Activated CD8-positive, alpha-beta memory T cell treated with anti-CD3 and anti-CD28 coated beads, Interleukin-2, amount 10 ng/mL, durations not matched to agents 7 days and 5 days (primary cell): ENCODE measurements around the gene PPM1E. TPM values are rescaled to one million over a fixed set of nuclear protein-coding genes. Genes with fewer than 3 reads are reported as not detected.
"Not testable (repeated sequence)": the region's sequence is repeated elsewhere in the genome, so short reads cannot be mapped to it uniquely, and the experiment has no call there.

Experiments
- ATAC-seq: fragments of 150-1000 bp; cut with Tn5 transposase; one replicate; pipeline ENCODE4 v1.10.0; 2021; ENCODE audit warnings: moderate library complexity
- CTCF ChIA-PET: fragments of 350-600 bp; sonication (Branson Sonifier 250); formaldehyde crosslinking; loops from one replicate; lab custom pipeline; 2021; ENCODE audit warnings: antibody characterized with exemption; lab: Charles Lee
- DNase-seq: peaks from one replicate; pipeline ENCODE4 v3.0.0-alpha.2; 2020
- H3K27ac Mint-ChIP-seq: one replicate; pipeline ENCODE4 v1.8.0; 2021; ENCODE audit warnings: mild to moderate bottlenecking, mixed read lengths
- H3K27me3 Mint-ChIP-seq: one replicate; pipeline ENCODE4 v1.8.0; 2021; ENCODE audit warnings: mixed read lengths
- H3K36me3 Mint-ChIP-seq: one replicate; pipeline ENCODE4 v1.8.0; 2021; ENCODE audit warnings: mild to moderate bottlenecking, mixed read lengths
- H3K4me1 Mint-ChIP-seq: one replicate; pipeline ENCODE4 v1.8.0; 2021; ENCODE audit warnings: mixed read lengths
- H3K4me3 Mint-ChIP-seq: one replicate; pipeline ENCODE4 v1.8.0; 2021; ENCODE audit warnings: mild to moderate bottlenecking, moderate library complexity, mixed read lengths
- H3K9me3 Mint-ChIP-seq: one replicate; pipeline ENCODE4 v1.8.0; 2022; ENCODE audit warnings: low read depth, mixed read lengths
- total RNA-seq, 2 experiments: library from RNA; stranded (reverse); gene quantifications; one replicate each; pipeline ENCODE4 v1.2.3, GENCODE V29; 2021

The PPM1E gene
- total RNA-seq, 2 experiments from 2014 or later = 0.03 to 0.07 TPM

DNA sequence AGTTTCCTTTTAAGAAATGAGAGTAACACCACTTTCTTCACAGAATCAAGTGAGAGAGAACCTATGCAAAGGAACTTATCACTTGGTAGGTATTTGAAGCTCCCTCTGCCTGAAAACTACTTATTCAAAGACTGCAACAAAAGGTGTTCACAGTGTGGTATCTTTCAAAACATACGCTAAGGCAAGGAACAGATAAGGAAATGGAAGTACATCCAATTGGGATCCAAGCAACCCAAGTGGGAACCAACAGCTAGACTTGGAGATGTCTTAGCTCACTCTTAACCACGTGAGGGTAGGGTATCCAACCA lies 431 bp upstream of the PPM1E start:
- CTCF ChIA-PET = interaction anchor here (1.5 kb wide), 1 partner anchor 169 kb away, joined by 4 read pairs; no protein-coding TSS in a partner anchor
- Mint-ChIP-seq H3K36me3 (no peaks in the 10 kb centered on the region), H3K4me3 (peak overlapping the region; percentile 57), H3K27me3 (peaks cover 73% of the 10 kb centered on the region), H3K9me3 (no peaks in the 10 kb centered on the region), H3K27ac (no peak overlapping the region), H3K4me1 (peaks cover 14% of the 10 kb centered on the region)
- ATAC-seq = no peak
- no peak for DNase-seq

DNA sequence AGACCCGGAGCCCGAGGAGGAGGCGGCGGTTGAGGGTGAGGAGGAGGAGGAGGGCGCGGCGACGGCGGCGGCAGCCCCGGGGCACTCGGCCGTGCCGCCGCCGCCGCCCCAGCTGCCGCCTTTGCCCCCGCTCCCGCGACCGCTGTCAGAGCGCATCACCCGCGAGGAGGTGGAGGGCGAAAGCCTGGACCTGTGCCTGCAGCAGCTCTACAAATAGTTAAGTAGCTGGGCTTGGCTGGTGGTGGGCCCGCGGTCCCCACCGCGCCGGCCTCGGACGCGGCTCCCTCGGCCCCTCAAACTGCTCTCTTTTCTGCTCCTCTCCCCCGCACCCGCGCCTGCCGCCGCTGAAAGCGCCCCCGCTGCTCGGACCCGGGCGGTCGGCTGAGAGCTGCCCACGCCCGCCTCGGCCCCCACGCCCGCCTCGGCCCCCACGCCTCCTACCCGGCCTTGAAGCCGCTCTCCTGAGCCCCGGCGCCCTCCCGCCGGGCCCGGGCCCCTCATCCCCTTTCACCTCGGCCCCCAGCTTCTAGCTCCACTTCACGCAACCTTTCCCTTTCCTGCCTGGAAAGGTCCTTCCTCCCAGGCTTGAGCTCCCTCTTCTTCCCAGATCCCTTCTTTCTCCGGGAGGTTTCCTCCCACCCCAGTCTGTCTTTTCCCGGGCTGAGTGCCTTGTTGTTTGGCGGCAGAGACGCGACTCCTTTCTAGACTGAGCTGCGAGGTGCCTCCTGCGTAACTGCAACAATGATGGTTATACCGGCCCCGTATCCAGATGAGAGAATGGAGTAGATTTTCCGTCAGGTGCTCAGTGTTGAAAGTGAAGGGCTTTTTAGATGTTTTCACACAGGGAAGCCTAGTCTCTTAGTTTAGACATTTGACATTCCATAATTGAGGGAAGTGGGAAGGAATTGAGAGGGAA lies 850 bp downstream of the PPM1E start:
- Mint-ChIP-seq H3K27ac (no peak overlapping the region), H3K27me3 (peaks cover 79% of the 10 kb centered on the region), H3K4me3 (peak overlapping the region; percentile 72), H3K36me3 (no peaks in the 10 kb centered on the region), H3K9me3 (no peaks in the 10 kb centered on the region), H3K4me1 (peaks cover 14% of the 10 kb centered on the region)
- CTCF ChIA-PET = interaction anchor here (0.6 to 1.5 kb wide), 3 partner anchors 10 to 171 kb away, joined by 3 to 5 read pairs (median 4); no protein-coding TSS in a partner anchor
- peak; percentile 30 for ATAC-seq
- DNase-seq = no peak

DNA sequence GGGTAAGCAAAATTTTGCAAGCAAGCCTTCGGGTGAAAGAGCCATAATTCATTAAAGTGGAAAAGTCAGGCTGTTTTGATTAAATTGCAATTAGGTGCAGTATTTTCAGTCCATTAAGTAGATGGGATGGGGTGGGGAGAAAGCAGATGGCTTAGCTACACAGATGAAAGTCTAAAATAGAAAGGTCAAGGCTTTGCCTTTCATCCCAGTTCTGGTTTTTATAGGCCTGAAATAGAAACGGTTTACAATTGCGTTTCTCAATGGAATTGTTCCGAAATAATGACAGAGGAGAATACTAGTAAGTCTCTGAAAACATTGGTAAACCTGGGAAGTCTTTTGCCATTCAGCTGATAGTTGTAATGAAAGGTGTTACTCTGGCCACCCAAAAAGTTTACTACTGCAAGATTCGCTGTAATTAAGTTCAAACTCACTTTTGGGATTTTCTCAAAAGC lies 1.5 kb downstream of the PPM1E start:
- ATAC-seq = no peak

DNA sequence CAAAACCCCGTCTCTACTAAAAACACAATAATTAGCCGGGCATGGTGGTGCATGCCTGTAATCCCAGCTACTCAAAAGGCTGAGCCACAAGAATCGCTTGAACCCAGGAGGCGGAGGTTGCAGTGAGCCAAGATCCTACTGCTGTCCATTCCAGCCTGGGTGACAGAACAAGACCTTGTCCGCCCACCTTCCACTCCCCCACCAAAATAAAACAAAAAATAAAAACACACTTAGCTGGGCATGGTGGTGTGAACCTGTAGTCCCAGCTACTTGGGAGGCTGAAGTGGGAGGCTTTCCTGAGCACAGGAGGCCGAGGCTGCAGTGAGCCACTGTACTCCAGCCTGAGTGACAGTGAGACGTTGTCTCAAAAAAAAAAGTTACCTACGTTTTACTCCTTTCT lies 3.2 kb downstream of the PPM1E start:
- Mint-ChIP-seq H3K4me3 (no peak overlapping the region), H3K36me3 (no peaks in the 10 kb centered on the region), H3K27me3 (peaks cover 72% of the 10 kb centered on the region), H3K27ac (no peak overlapping the region), H3K9me3 (no peaks in the 10 kb centered on the region), H3K4me1 (peaks cover 14% of the 10 kb centered on the region)
- CTCF ChIA-PET = no interaction called here
- DNase-seq (no peak), ATAC-seq (no peak)

More for the DNA sequence above, 1.5 kb downstream of the PPM1E start:
- H3K36me3 Mint-ChIP-seq = no peaks in the 10 kb centered on the region
- CTCF ChIA-PET = interaction anchor here (0.6 to 1.1 kb wide), 2 partner anchors 10 to 72 kb away, joined by 3 to 5 read pairs; no protein-coding TSS in a partner anchor
- no peaks in the 10 kb centered on the region for H3K9me3 Mint-ChIP-seq
- no peak for DNase-seq
- H3K27ac Mint-ChIP-seq = no peak overlapping the region
- peaks cover 14% of the 10 kb centered on the region for H3K4me1 Mint-ChIP-seq
- peak overlapping the region; percentile 72 for H3K4me3 Mint-ChIP-seq
- H3K27me3 Mint-ChIP-seq = peaks cover 80% of the 10 kb centered on the region

DNA sequence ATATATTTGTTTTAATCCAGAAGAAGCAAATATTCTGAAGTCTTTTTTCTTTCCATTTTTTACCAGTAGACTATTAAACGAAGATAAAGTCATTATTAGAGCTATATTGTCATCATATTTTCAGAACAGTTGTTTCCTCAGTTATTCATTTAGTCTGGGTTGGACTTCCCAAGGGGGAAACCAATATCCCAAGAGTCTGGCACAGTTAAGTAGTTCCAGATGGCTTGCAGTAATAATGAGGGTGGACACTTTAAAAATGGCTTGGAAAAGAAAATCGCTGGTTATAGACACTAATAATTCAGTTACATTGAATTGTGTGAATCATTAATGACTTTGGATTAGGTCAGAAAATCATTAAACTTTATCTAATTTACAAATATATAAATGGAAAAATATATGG lies 3.9 kb downstream of the PPM1E start:
- CTCF ChIA-PET = no interaction called here
- H3K36me3 Mint-ChIP-seq = no peaks in the 10 kb centered on the region

DNA sequence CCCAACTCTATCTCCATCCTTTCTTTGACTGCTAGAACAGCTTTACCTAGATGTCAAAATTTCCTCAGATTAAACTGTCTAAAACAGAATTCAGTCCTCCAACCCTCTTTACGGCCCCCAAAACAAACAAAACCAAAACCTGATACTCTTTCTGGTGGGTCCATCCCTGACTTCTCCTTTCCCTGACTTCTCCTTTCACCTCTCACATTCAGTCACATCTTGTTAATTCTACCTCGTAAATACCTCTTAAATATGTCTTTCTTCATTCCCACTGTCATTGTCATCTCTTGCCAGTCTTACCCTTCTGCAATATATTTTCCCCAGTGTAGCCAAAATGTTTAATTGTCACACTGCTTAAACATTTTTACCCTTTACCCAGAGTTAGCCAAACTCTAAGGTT lies 4.6 kb downstream of the PPM1E start:
- Mint-ChIP-seq H3K4me1 (peaks cover 11% of the 10 kb centered on the region), H3K27me3 (peaks cover 65% of the 10 kb centered on the region), H3K4me3 (no peak overlapping the region), H3K36me3 (no peaks in the 10 kb centered on the region), H3K9me3 (no peaks in the 10 kb centered on the region), H3K27ac (no peak overlapping the region)
- ATAC-seq (no peak), DNase-seq (no peak)
- CTCF ChIA-PET = no interaction called here

More for the DNA sequence above, 3.9 kb downstream of the PPM1E start:
- Mint-ChIP-seq H3K4me1 (peaks cover 14% of the 10 kb centered on the region), H3K4me3 (no peak overlapping the region), H3K27me3 (peaks cover 72% of the 10 kb centered on the region), H3K27ac (no peak overlapping the region), H3K9me3 (no peaks in the 10 kb centered on the region)
- DNase-seq = no peak
- ATAC-seq = no peak

DNA sequence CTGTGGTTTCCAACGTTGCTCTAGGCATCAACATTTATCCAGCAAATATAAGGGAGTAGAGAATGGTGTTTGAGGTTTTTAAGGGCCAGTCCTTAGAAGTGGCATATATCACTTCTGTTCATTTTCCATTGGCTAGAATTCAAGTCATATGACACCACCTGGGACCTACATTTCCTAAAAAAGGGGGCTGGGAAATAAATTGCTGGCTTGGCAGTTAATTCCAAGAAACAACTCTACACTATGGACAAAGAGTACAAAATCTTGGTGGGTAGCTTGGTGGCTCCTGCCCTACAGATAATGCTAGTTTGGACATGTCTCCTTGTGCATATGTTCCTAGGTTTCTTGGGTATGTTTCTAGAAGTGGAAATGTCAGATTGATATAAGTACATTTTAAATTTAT lies 7.6 kb downstream of the PPM1E start:
- no peak for ATAC-seq
- H3K27ac Mint-ChIP-seq = no peak overlapping the region
- no peak overlapping the region for H3K4me3 Mint-ChIP-seq
- no peaks in the 10 kb centered on the region for H3K4me1 Mint-ChIP-seq
- H3K36me3 Mint-ChIP-seq = no peaks in the 10 kb centered on the region
- H3K9me3 Mint-ChIP-seq = no peaks in the 10 kb centered on the region
- no peak for DNase-seq
- peaks cover 44% of the 10 kb centered on the region for H3K27me3 Mint-ChIP-seq
- CTCF ChIA-PET = no interaction called here

DNA sequence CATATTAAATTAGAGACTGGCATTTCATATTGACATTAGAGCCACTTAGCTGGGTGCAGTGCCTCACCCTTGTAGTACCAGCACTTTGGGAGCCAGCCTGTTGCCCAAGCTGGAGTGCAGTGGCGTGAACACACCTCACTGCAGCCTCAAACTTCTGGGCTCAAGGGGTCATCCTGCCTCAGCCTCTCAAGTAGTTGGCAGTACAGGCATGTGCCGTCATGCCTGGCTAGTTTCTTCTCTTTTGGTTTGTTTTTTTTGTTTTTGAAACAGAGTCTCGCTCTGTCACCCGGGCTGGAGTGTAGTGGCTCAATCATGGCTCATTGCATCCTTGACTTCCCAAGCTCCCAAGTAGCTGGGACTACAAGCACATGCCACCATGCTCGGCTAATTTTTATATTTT lies 8.7 kb downstream of the PPM1E start:
- no peaks in the 10 kb centered on the region for H3K4me1 Mint-ChIP-seq
- H3K36me3 Mint-ChIP-seq = no peaks in the 10 kb centered on the region
- no peaks in the 10 kb centered on the region for H3K9me3 Mint-ChIP-seq
- no peak overlapping the region for H3K27ac Mint-ChIP-seq
- no peak for ATAC-seq
- CTCF ChIA-PET = no interaction called here
- H3K4me3 Mint-ChIP-seq = no peak overlapping the region
- DNase-seq = no peak
- H3K27me3 Mint-ChIP-seq = peaks cover 34% of the 10 kb centered on the region

DNA sequence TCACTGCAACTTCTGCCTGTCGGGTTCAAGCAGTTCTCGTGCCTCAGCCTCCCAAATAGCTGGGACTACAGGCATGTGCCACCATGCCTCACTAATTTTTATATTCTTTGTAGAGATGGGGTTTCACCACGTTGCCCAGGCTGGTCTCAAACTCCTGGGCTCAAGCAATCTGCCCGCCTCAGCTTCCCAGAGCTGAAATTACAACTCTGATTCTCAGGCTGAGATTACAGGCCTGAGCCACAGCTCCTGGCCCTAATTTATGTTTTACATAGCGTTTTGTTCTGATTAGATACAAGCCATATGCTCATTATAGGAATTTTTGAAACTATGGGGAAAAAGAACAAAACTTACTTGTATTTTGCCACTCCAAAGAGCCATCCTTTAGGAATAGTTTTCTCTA lies 22.8 kb downstream of the PPM1E start:
- H3K27ac Mint-ChIP-seq, ATAC-seq, H3K36me3 Mint-ChIP-seq, DNase-seq, CTCF ChIA-PET, H3K4me3 Mint-ChIP-seq, H3K4me1 Mint-ChIP-seq, H3K9me3 Mint-ChIP-seq: not testable (repeated sequence)
- H3K27me3 Mint-ChIP-seq = peaks cover 16% of the 10 kb centered on the region

DNA sequence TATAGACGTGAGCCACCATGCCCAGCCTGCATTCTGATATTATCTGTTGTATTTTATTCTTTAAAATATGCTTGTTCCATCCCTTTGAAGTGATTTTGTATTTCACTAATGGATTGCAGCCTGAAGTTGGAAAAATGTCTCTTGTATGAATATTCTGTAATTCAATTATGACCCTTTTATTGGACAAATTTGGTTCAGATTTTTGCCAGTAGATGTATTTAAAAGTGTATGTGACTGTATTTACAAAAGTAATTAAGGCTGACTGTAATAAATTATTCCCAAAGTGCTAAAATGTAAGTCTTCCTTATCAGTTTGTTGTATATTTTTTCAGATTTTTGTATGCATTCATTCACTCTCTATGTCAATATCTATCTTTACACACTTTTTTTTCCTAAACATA lies 23.8 kb downstream of the PPM1E start:
- H3K27ac Mint-ChIP-seq = no peak overlapping the region
- H3K9me3 Mint-ChIP-seq = no peaks in the 10 kb centered on the region
- H3K36me3 Mint-ChIP-seq = no peaks in the 10 kb centered on the region
- H3K4me1 Mint-ChIP-seq = no peaks in the 10 kb centered on the region
- DNase-seq (no peak), ATAC-seq (no peak)
- peaks cover 16% of the 10 kb centered on the region for H3K27me3 Mint-ChIP-seq
- CTCF ChIA-PET = no interaction called here
- no peak overlapping the region for H3K4me3 Mint-ChIP-seq

DNA sequence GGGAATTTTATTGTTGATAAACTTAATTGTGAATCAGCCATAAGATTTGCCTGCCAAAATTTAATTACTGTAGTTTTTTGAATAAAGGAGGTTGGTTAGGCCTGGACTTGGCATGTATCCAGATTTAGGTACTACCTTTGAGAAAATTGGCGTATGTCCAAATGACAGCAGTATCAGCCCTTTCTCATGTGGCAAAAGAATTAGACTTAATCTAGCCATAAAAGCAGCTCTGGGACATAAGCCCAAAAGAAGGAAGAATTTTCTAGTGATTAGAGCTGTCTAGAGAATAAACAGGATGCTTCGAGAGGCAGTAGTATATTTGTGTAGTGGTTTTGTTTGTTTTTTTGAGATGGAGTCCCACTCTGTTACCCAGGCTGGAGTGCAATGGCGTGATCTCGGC lies 27.7 kb downstream of the PPM1E start:
- no peaks in the 10 kb centered on the region for H3K36me3 Mint-ChIP-seq
- no peak for DNase-seq
- CTCF ChIA-PET = no interaction called here
- H3K4me1 Mint-ChIP-seq = no peaks in the 10 kb centered on the region
- H3K4me3 Mint-ChIP-seq = no peak overlapping the region
- peaks cover 8% of the 10 kb centered on the region for H3K27me3 Mint-ChIP-seq
- no peak for ATAC-seq
- no peaks in the 10 kb centered on the region for H3K9me3 Mint-ChIP-seq
- H3K27ac Mint-ChIP-seq = no peak overlapping the region

DNA sequence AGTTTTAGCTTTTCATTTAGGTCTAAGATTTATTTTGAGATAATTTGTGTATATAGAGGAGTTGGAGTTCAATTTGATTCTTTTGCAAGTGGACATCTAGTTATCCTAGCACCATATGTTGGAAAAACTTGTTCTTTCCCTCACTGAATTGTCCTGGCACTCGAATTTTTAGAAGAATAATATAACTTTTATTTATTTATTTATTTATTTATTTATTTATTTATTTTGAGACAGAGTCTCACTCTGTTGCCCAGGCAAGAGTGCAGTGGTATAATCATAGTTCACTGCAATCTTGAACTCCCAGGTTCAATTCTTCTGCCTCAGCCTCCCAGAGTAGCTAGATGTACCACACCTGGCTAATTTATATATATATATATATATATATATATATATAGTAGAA lies 29.4 kb downstream of the PPM1E start:
- H3K4me3 Mint-ChIP-seq = no peak overlapping the region
- H3K4me1 Mint-ChIP-seq = peaks cover 3% of the 10 kb centered on the region
- H3K36me3 Mint-ChIP-seq = no peaks in the 10 kb centered on the region
- ATAC-seq (no peak), DNase-seq (no peak)
- H3K9me3 Mint-ChIP-seq = no peaks in the 10 kb centered on the region
- peaks cover 9% of the 10 kb centered on the region for H3K27me3 Mint-ChIP-seq
- CTCF ChIA-PET = no interaction called here
- no peak overlapping the region for H3K27ac Mint-ChIP-seq

DNA sequence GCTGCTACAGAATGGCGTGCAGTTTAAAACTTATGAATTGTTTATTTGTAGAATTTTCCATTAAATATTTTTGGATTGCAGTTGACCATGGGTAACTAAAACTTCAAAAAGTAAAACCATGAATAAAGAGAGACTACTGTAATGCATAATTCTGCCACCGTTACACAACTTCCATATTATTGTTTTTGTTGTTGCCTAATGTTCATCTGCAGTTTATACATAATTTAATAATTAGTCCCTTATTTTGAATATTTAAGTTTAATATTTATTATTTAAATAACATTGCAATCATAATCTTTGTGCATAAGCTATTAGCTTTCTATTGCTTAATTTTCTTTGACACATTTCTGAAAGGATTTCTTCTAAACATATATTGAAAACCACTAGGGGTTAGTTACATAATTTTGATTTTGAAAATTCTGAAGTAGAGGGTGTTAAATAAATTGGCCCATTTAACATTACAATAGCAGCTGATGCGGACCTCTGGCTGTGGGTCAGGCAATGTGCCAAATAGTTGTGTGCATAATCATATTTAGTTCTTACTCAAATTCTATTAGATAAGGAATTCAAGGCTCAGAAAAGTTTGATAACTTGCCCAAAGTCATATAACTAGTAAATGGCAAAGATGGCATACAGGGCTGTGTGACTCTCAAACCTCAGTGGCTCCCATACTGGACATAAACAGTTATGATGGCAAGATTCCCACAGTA lies 31.1 kb downstream of the PPM1E start:
- ATAC-seq (no peak), DNase-seq (no peak)
- H3K36me3 Mint-ChIP-seq = no peaks in the 10 kb centered on the region
- CTCF ChIA-PET = no interaction called here
- no peaks in the 10 kb centered on the region for H3K9me3 Mint-ChIP-seq
- peaks cover 6% of the 10 kb centered on the region for H3K27me3 Mint-ChIP-seq
- H3K4me1 Mint-ChIP-seq = peaks cover 3% of the 10 kb centered on the region
- H3K27ac Mint-ChIP-seq = no peak overlapping the region
- no peak overlapping the region for H3K4me3 Mint-ChIP-seq

DNA sequence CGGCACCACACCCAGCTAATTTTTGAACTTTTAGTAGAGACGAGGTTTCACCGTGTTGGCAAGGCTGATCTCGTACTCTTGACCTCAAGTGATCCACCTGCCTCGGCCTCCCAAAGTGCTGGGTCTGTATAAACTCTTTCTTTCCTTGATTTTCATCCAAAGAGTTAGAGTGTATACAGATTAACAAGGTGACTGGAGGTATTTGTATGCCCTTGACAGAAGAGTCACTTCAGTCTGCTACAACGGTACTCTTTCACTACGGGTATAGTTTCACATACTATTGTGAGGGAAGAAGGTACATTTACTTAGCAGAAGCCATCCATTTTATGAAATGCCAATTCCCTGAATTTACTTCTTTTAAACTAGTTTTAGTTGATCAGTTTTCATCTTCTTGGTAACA lies 32.5 kb downstream of the PPM1E start:
- H3K9me3 Mint-ChIP-seq = no peaks in the 10 kb centered on the region

More for the DNA sequence above, 32.5 kb downstream of the PPM1E start:
- Mint-ChIP-seq H3K4me3 (no peak overlapping the region), H3K4me1 (peaks cover 3% of the 10 kb centered on the region), H3K27ac (no peak overlapping the region), H3K27me3 (peaks cover 5% of the 10 kb centered on the region), H3K36me3 (no peaks in the 10 kb centered on the region)
- CTCF ChIA-PET = no interaction called here
- ATAC-seq = no peak
- no peak for DNase-seq
